Stimulated activated CD4-positive, alpha-beta T cell treated with anti-CD3 and anti-CD28 coated beads, TNF-alpha, amount 100 ng/mL, for 4 hours (primary cell): ENCODE results near the gene TMEM237.
"Not testable (repeated sequence)": the region's sequence is repeated elsewhere in the genome, so short reads cannot be mapped to it uniquely, and the experiment has no call there.

ENCODE experiments used
- DNase-seq, 3 experiments: peaks; one replicate each; pipeline ENCODE4 v3.0.0-alpha.2; 2020; ENCODE audit warnings: low read depth in 3 of 3

Gene TMEM237, protein sequence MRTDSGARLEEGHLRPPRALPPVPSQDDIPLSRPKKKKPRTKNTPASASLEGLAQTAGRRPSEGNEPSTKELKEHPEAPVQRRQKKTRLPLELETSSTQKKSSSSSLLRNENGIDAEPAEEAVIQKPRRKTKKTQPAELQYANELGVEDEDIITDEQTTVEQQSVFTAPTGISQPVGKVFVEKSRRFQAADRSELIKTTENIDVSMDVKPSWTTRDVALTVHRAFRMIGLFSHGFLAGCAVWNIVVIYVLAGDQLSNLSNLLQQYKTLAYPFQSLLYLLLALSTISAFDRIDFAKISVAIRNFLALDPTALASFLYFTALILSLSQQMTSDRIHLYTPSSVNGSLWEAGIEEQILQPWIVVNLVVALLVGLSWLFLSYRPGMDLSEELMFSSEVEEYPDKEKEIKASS

GRCh38 chr2:201643216-201643890 is at the start of gene TMEM237:
Gene TMEM237 (minus strand): TSS chr2:201643503. CDS start chr2:201643400, 103 bp downstream.
- peak; percentile 28 to 32 (median 28) for DNase-seq

GRCh38 chr2:201685156-201685555 is 41.9 kb upstream of the TMEM237 start:
- no peak for DNase-seq

GRCh38 chr2:201680743-201681142 is 37.4 kb upstream of the TMEM237 start:
- DNase-seq, result no peak

DNA sequence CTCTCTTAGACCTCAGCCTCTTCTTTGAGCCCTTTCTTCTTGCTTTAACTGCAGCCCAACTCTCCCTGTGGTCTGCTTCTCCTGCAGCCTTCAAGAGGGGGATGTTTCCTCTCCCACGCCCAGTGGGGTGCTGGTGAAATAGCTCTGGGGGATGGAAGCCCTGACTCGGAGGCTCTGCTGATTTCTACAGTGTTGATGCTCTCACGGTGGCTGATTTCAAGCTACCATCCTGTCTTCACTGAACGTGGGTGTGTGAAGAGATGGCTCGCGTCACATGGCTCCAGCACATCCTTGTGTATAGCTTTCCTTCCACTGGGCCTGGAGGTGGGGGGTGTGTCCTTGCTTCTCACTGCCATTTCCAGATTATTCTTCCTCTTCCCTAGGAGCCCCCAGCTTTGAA is 35.1 kb upstream of the TMEM237 start:
- DNase-seq, result no peak

- DNase-seq, result no peak
Observed at GRCh38 chr2:201675454-201675853, 32.2 kb upstream of the TMEM237 start.

GRCh38 chr2:201674794-201675193 is 31.5 kb upstream of the TMEM237 start:
- DNase-seq, result no peak

GRCh38 chr2:201674298-201674697 is 31.0 kb upstream of the TMEM237 start:
- no peak for DNase-seq

DNA sequence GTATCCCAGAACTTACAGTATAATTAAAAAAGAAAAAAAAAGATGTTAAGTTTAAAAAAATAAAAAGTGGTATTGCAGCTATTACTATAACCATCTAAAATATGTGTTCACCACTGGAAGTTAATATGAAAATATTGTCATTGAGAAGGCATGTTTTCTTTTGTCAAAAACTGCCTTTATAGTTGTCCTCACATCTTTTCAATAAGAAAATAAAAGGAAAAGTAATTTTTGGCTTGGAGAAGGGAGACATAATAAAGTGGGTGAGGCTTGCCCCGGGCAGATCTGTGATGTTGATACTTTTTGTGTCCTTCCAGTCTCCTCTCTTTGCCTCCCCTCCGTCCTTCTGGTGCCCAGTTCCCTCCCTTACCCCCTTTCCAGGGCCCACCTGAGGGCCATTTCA is 30.2 kb upstream of the TMEM237 start:
- no peak for DNase-seq

- not testable (repeated sequence) for DNase-seq
Observed at GRCh38 chr2:201671205-201671604, 27.9 kb upstream of the TMEM237 start.

GRCh38 chr2:201669865-201670264 is 26.6 kb upstream of the TMEM237 start:
- no peak for DNase-seq

- DNase-seq, result no peak
Observed at GRCh38 chr2:201668402-201668910, 25.2 kb upstream of the TMEM237 start.

DNA sequence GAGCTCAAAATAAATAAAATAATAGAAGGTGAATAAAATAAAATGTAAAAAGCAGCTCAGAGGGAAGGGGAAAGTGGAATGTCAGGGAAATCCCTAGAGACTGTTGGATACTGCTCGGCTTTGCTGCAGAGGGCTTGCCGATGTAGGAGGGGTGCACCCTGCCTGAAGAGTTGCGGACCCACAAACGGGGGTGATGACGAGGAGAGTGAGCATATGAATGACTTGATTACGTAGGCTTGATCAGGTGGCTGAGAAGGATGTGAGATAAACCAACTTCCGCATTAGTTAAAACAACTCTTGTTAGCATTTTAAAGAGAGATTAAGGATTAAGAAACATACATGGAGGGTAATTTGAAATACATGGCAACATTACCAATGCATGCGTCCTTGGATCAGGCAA is 21.0 kb upstream of the TMEM237 start:
- no peak for DNase-seq

GRCh38 chr2:201661366-201661765 is 18.1 kb upstream of the TMEM237 start:
- no peak for DNase-seq

DNA sequence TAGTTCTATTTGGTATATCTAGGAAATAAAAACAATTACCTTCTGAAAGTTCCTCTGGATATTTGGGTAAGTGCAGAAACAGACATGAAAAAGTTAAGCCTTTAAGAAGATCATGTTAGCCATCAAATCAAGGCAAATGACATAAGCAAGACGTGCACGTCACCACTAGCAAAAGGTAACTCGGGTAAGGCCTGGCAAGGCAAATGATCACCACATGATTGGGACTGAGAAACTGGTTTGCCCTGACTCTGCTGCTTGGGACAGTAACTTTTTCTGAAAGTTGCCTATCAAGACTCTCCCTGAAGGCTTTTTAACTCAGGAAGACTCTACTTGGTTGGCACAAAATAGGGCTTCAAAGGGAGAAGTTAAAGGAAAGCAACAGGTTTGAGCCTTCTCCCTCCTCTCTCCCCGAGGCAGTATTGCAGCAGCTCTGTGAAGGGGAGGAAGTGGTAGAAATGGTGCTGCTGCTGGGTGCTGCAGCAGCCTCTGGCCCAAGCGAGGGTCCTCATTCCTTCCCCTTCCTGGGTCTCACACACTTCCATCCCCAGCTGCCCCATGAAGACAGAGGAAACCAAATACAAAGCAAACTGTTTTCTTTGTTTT is 17.1 kb upstream of the TMEM237 start:
- DNase-seq, result no peak

DNA sequence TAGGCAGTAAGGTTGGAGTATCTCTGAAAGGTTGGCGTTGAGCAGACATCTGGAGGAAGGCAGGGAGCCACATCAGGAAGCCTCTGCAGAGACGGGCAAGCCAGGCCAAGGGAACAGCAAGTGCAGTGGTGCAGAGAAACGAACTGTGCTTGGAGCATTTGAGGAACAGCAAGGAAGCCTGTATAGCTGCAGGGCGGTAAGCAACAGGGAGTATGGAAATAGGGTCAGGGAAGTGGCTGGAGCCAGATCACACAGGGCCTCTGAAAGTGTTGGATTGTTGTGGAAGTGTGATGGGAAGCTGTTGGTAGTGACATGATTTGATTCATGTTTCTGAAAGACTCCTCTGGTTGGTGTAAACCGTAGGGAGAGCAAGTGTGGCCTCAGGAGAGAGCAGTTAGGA is 13.4 kb upstream of the TMEM237 start:
- DNase-seq, result no peak

DNA sequence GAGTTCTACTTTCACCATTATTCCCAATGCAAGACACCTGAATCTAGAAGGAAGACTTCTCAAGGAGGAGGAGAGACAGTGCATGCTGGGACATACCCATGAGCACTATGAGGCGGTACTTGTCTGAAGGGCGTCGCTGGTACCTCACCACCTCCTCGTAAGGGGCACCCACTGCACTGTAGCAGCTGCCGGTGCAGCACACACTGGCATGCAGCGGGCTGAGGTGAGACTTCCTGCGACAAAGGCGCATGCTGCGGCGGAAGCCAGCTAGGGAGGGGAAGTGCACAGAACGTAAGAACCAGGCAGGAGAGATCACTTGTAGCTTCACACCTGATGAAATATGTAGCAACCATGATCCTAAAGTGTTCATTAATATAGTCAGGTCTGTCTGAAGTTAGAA is 12.8 kb upstream of the TMEM237 start:
- no peak for DNase-seq

DNA sequence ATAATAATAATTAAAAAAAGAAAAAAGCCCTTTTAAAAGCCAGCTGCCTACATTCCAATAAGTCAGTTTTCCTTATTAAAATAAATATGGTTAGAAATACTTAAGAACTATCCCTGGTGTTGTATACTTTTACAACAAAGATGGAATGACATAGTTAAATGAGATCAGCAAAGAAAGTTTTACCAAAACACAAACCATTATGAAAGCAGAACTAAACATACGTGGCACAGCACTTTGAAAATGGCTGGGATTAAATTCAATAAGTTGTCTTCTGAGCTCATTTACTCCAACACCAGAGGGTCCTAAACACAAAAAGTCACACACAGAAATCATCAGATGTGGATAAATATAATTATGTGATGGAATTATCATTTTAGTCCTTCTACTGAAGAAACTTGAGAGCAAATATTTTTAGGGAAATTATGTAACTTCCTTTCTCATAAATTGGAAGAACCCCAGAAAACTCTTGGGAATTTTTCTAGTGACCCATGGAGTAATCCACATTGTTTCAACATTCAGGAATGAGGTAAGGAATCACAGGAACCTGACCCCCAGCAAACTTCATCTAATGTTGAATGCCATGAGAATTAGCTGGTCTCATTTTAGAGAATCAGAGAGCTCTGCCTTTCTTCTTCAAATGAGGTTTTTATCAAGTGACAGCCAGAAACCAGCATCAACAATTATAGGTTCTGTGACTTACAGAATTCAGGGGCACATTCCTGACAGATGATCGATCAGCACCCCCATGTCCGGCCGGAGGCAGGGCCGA is 11.5 kb upstream of the TMEM237 start:
- DNase-seq, result no peak

GRCh38 chr2:201653221-201653620 is 9.9 kb upstream of the TMEM237 start:
- DNase-seq, result no peak

GRCh38 chr2:201649442-201649841 is 6.1 kb upstream of the TMEM237 start:
- no peak for DNase-seq

DNA sequence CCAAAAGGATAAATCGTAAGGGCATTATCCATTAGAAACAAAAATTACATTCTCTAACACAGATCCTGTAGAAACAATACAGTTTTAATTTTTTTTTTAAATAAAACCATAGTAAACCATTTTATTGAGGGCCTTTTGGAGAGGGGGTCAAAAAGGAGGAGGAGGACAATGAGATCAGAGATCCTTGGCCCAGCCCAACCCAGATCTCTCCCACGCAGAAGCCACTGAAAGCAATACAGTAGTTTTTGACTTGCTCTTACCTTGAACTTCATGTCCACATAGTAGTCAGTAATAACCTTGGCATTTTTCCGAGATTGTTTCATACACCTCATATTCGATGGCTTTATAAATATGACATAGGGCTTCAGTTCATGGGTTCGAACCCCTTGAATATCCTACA is 4.1 kb upstream of the TMEM237 start:
- DNase-seq, result no peak

DNA sequence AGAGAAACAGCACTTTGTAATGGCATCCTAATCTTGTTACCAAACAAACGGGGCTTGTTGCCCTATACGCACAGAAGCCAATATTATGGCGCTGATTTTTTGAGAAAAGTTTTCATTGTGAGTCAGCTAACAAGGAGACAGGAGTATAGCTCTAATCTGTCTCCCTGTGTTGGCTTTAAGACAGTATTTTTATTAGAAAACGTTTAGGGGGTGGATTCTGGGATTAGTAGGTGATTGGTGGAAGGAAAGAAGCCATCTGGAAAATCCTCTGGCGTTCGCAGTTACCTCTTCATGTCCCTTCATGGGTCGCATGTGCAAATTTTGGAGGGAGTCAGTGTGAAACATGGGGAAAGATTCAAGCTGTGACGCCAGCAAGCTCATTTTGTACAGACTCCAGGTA is 698 bp upstream of the TMEM237 start:
- no peak for DNase-seq
